GM18870 (cell line): ENCODE measurements around the gene ZSWIM9.
A peak's percentile ranks its signal among the peaks of the same experiment; 100 is the strongest.

Experiments used
- ATAC-seq: cut with Tn5 transposase; IDR thresholded peaks from one replicate; pipeline ENCODE4 v1.9.1; 2021; ENCODE audit warnings: moderate library complexity; ENCODE audit not compliant: unreplicated experiment

The ZSWIM9 gene

DNA sequence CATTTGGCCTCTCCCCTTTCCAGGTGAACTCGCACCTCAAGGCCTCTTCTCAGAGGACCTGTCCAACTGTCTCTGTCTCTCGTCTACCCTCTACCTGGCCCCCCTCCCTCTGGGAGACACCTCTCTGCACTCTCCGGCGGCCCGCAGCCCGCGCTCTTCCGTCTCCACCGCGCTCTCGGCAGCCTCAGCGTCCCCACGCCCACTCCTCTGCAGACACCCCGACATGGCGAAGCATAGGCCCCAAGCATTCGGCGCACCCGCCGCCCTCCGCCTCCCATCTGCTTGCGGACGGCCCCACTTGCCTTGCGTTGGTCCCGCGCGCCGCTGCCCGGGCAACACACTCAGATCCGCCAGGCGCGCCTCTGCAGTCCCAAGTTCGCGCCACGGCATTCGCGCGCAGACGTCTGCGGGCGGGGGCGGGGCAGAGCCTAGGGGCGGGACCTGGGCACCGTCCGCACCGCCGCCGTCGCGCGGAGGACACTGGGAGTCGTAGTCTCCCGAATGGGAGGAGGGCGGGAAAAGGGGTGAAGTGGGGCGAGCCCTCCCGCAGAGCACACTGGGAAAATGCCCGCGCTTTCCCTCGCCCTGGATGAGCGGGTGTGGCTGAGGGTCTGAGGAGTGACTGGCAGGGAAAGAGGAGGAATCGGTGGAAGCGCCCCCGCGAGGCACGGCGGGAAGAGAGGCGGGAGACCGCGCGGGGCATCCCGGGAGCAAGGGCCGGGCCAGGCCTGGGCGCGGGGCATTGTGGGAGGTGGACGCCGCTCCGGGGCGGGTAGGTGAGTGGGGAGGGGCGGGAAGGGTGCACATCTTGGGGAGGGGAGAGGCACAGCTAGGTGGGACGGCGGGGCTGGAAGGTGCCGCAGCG is at the start of gene ZSWIM9, which contains the start of gene LIG1:
Gene ZSWIM9, plus strand, starts transcription at position 742 of the 865 bp plus-strand sequence. CDS start 1,123 bp downstream, outside the sequence.
Gene LIG1, minus strand, starts transcription at position 406 of the 865 bp plus-strand sequence. CDS start 4,778 bp downstream, outside the sequence.
- peak; percentile 64 for ATAC-seq

DNA sequence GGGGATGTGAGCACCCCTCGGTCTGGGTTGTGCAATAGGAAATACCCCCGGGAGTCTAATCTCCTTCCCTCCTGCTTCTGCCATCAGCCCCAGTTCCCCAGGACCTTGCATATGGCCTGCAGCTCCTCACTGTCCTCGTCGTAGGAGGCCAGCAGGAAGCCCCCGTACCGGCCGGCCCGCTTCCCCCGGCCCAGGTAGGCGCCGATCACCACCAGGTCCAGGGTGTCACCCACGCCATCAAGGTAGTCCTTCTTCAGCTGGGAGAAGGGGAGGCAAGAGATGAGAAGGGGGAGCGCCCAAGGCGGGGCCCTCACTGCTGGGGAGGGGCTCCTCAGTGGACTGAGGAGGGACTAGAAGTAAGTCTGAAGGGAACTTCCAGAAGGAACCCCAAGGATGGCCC is 49.4 kb upstream of the ZSWIM9 start:
- ATAC-seq, result no peak

DNA sequence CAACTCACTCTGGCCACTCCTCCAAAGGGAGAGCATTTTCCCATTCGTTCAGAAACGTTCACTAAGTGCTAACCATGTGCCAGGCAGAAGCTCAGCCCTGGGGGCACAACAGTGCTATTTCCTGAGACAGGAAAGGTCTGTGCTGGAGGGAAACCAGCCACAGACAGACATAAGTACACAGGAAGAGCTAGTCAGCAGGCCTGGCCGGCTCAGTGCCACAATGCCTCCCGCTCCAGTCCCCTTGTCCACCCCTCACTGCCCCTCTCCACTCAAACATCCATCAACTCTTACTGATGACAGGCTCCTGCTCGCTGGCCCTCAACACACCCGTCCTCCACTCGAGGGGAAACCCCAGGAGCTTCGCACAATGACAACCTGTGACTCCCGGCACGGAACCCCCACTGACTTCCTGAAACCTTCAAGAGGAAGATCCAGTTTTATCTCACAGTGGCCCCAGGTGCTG is 48.5 kb upstream of the ZSWIM9 start:
- no peak for ATAC-seq

DNA sequence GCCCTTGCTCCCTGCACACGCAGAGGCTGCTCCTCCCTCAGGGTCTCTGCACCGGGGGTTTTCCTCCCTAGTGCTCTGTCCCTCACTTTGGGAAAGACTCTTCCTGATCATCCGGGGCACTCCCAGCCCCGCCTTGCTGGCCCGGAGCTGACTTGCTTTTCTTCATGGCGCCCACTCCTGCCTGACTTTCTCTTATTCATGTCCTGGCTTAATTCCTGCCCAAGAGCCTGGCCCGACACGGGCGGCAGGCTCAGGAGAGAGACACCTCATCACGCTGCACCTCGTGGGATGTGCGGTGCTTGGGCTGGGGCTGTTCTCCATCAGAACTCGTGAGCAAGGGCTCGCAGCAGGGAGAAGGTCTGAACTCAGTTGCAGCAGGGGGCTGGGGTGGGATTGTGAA is 48.1 kb upstream of the ZSWIM9 start:
- no peak for ATAC-seq

DNA sequence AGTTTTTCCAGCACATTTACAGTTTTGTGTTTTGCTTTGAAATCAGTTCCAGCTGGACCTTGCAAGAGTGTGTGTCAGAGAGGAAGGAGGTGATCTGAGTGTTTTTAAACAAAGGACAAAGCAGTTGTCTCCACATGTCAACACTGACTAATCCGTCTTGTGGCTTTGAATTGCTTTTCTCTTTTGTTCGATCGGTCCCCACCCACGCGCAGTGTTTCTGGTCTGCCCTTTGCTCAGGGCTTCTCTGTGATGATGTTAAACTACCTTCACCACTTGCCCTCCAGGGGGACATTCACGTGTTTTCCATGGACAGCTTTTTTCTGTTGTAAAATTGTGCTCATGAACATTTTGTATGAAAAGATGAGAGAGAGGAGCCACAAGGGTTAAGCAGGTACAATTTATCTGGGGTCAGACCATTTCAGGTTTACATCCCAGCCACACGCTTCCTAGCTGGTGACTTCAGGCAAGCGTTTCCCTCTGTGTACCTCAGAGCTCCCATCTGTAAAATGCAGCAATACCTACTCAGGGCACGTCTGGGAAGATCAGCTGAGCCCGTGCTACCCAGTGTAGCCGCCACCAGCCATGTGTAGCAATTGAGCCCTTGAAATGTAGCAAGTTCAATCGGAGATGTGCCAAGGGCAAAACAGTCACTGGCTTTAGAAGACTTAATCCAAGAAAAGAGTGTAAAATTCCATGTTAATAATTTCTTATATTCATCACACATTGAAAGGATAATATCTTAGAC is 46.4 kb upstream of the ZSWIM9 start:
- no peak for ATAC-seq

DNA sequence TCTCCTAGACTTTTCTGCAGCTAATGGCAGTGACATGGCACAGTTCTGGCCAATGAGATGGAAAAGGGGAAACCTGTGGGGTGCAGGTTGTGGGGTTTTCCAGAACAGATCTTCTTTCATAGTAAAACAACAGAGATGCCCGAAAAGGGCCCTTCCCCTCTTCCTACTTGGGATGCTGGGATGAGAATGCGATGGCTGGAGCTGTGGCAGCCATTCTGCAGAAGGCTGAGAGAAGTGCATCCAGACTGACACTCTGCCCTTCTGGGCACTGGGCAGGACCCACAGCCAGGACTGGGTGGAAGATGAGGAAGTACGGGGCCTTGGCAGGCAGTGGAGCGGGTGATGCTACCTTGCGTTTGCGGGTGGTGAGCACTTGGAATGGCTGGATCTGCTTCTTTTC is 42.9 kb upstream of the ZSWIM9 start:
- ATAC-seq, result no peak

DNA sequence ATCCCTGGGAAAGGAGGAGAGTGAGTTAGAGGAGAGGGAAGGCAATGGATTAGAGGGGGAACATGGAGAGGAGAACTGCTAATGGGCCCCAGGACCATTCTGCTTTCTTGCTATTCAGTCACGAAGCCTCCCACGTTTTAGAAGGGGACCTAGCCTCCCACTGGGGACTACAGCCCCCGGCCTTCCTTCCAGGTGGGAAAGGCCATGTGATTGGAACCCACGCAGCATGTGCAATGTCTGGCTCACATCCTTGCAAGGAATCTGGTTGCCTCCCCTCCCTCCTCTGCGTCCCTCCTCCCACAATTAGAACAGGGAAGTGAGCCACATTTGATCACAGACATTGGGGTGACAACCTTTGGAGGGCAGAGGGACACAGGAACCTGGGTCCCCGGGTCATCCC is 37.4 kb upstream of the ZSWIM9 start:
- ATAC-seq, result no peak

DNA sequence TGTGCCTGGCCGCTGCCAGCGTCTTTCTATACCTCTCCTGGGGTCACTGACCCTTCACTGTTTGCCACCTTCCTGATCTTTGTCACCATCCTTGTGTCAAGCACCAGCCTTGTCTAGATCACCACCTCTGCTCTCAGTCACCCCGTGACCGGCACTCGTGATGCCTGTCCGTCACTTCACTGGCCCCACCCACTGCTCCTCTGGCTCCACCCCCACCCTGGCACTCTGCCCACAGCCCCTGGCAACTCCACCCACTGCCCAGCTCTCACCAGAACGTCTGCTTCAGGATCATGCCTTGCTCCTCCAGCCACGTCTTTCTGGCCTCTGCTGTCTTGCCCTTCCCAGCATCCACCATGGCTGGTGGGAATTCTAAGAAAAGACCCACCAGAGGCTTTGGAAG is 35.1 kb upstream of the ZSWIM9 start:
- no peak for ATAC-seq

DNA sequence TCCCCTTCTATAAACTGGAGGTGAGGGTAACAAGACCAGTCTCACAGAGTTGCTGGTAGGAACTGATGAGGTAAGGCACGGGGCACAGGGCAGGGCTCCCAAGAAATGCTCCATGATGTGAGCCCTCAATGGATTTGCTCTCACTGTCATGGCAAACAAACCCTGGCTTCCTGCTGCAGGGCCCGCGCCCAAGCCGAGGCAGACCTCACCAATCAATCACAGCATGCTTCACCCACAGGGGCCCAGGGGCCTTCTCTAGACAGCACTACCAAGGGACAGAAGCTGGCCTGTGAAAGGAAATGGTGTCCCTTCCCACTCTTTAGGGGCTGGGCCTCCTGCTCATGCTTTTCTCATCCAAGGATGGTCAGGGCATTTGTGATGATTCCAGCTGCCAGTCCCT is 33.9 kb upstream of the ZSWIM9 start:
- no peak for ATAC-seq

DNA sequence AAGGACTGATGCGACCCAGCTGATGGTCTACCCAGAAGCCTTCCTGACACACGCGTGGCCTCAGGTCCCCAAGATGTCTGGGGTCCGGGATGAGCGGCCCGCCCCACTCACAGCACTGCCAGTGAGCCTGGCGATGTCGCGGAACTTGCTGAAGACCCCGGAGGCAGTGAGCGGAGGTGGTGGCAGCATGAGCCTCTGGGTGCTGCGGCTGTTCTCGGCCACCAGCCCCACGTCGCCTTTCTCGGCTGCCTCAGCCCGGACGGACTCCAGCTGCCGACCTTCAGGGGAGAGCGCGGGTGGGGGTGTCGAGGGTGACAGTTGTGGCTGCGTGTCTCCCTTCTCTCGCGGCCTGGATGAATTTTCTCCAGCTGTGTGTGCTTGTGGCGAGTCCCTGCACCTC is 33.1 kb upstream of the ZSWIM9 start:
- ATAC-seq, result no peak

DNA sequence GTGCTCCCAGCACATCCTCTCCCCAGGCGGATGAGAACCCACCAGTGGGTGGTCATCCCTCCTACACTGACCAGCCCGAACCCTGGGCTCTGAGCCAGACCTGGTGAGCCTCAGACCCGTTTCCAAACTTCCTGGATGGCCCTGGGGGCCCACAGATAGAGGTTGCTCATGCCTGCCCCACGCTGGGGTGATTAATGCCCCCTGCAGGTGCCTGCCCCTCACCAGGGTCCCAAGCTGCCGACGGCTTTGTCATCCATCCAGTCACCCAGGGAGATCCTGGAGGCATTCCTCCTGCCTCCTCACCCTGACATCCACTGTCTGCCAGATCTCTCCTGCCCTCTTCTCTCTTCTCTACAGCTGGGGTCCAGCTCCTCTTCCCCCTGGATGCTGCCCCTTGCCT is 31.4 kb upstream of the ZSWIM9 start:
- no peak for ATAC-seq

DNA sequence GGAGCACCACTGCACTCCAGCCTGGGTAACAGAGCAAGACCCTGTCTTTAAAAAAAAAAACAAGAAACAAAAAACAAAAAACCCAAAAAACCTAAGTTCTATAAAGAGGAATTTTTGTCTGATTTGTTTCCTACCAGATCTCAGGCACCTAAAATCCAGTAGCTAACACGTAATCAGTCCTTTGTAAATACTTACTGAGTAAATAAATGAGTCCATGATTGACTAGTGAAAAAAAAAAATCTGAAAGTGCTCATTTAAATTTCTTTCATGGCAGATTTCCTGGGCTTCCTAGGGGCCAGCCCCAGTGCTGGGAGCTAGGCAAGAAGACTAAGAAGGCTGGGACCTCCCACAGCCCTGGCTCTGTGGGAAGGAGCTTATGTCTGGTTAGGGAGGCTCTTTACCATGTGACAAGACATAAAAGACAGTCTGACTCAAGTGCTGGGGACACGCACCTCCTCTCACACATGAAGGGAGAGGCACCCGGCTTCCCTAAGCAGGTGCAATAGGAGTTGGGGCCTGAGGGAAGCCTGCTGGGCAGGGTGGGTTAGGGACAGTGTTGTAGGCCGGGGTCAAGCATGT is 22.8 kb upstream of the ZSWIM9 start:
- no peak for ATAC-seq

DNA sequence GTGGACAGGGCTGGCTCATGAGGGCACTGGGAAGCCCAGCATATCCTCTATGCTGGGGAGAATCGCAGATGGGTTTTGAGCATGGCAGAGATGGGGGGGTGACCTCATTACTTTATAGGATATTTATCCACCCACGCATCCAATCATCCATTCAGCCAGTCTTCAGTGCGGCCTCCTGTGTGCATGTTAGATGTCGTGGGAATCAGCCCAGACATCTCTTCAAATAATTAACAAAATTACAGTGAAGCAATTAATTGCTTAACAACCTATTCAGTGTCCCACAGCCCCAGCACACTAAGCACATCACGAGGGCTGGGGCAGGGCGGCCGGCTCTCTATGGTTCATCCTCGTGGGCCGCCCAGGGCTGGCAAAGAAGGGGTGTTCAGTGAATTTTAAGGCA is 21.9 kb upstream of the ZSWIM9 start:
- no peak for ATAC-seq

DNA sequence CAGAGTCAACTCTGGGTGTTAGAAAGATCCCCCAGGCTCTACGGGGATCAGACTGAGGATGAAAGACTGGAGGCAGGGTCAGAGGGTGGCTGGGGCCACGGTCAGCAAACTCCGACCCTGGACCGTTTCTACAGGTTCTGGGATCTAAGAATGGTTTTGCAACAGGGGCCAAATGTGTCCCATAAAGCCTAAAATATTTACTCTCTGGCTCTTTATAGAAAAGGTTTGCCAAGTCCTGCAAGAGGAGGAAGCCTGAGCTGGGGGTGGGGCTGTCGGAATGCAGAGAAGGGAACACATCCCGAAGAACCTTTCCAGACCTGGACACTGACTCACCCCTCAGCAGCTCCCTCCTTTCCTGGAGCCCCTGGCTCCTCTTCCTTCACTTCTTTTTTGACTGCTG is 21.1 kb upstream of the ZSWIM9 start:
- no peak for ATAC-seq

DNA sequence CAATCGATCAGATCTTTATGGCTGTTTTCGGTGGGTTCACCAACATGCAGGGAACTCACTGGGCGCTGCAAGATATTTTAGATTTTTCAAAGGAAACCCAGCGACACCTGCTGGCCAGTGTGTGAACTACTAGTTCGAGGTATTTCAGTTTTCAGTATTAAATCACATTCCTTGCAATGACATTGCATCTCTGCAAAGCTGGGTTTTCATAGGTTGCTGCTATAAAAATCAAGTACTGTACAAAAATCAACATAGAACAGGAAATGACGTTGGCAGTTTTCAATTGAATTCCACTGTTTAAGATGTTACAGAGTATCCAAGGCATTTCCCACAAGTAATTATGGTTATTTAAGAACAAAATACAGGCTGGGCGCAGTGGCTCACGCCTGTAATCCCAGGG is 17.9 kb upstream of the ZSWIM9 start:
- no peak for ATAC-seq

DNA sequence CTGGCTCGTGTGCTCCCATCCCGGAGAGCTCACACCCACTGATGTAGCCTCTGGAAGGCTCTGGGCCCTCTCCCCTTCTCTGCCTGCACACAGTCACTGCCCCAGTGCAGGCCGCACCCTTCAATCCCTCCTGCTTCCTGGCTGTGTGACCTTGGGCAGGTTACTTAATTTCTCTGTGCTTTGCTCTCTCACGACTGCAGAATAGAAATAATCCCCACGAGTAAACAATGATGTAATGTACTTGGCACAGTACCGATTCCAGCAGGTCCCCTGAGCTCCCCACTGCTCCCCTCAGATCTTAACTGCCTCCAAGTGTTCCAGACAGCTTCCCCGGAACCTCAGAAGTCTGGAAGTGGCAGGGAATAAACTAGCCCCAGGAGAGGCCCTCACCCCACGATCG is 16.5 kb upstream of the ZSWIM9 start:
- ATAC-seq, result no peak

DNA sequence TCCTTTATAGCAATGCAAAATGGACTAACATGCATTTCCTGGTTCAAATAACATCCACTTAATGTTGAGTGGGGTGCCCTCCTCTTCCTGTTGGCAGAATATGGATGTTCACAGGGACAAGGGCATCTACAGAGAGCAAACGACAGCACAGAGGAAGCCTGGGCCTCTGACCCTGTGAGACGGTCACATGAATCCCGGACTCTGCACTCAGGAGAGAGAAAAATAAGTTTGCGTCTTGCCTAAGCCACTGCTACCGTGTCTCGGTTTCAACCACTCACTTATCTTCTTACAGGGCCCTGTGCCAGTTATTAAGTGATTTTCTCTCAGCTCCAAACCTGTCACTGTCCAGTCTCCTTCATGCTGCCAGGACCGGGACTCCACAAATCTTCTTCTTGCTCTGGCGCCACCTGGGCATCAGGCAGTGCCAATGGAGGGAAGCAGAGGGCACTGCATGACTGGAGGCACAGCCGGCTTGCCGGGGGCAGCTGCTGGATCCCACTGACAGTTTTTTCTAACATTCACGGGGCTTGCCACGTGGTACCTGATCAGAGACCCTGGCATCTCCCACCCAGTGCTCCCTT is 12.2 kb upstream of the ZSWIM9 start:
- no peak for ATAC-seq

DNA sequence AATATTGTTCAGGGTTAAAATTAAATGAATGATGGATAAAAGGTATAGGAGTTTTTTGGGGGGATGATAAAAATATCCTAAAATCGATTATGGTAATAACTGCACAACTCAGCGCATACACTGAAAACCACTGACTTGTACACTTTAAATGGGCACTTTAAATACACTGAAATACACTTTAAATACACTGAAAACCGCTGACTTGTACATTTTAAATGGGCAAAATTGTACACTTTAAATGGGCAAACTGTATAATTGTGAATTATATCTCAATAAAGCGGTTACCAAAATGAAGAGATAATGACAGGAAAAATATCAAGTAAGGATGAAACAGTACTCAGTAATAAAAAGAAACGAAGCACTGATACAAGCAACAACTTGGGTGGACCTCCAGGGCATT is 1.8 kb upstream of the ZSWIM9 start:
- ATAC-seq, result no peak

DNA sequence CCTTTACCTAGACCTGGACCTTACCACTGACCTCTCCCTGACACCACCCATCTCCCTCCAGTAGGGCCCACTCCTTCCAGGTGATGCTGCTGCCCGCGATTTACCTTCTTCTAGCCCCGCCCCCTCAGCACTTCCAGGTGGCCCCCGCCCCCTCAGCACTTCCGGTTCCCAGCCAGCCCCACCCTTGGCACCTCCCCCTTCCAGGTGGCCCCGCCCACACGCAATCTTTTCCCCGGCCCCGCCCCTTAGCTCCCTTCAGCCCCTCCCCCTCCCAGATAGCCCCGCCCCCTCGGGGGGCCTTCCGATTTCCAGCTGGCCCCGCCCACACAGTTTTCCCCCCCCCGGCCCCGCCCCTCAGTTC is 922 bp upstream of the ZSWIM9 start:
- ATAC-seq, result no peak

DNA sequence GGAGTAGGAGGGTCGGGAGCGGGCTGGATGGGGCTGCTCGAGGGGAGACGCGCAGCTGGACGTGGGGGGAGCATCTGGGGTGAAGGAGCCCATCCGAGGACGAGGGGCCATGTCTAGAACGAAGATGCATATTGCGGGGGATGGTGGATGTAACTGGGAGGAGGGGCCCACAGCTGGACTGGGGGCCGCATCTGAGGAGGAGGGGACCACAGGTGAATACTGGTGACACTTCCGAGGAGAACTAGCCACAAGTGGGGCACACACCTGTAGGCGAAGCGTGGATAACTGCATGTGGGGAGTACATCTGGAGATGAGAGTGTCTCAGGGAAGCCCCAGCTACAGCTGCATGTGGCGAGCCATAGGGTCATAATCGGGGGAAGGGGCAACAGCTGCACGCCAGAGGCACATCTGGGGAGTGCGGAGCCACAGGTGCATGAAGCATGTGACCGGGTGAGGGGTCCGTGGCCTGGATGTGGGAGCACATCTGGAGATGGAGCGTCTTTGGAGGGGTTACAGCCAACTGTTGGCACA is 402 bp downstream of the ZSWIM9 start:
- no peak for ATAC-seq

DNA sequence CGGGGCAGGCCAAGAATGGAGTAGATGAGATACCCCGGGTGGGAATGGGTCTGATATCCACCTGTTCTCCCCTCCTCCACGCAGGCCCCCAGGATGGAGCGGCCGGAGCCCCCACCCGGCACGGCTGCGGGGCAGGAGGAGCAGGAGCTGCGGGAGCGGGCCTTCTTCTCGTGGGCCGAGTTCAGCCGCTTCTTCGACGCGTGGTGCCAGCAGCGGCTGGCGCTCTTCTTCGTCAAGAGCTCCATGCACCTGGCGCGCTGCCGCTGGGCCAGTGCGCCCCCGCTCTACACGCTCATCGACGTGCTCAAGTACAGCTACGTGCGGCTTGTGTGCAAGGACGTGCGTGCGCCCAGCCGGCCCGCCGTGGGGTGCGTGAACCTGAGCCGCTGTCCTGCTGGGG is 1.2 kb downstream of the ZSWIM9 start:
- ATAC-seq, result no peak
